Measurements from ENCODE around the gene DSCAM.

The DSCAM gene

DNA sequence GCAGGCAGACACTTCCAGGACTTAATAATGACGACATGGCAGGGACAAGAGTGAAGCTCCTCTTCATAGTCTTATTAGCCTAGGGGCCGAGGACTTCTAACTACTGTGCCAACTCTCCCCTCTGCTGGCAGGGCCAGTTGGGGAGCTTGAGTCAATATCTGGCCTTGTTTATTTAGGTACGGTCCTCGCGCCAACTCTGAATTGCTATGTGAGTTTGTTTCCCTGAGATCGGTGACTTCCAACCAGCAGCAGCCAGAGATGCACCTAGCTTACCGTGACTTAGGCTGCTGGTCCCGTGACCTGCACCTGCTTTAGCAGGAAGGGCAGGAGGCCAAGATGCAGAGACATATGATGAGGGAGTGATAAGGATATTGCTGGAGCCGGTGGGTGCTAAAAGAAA, 528.6 kb downstream of the DSCAM start:
- TF ChIP-seq, protein P1, sequence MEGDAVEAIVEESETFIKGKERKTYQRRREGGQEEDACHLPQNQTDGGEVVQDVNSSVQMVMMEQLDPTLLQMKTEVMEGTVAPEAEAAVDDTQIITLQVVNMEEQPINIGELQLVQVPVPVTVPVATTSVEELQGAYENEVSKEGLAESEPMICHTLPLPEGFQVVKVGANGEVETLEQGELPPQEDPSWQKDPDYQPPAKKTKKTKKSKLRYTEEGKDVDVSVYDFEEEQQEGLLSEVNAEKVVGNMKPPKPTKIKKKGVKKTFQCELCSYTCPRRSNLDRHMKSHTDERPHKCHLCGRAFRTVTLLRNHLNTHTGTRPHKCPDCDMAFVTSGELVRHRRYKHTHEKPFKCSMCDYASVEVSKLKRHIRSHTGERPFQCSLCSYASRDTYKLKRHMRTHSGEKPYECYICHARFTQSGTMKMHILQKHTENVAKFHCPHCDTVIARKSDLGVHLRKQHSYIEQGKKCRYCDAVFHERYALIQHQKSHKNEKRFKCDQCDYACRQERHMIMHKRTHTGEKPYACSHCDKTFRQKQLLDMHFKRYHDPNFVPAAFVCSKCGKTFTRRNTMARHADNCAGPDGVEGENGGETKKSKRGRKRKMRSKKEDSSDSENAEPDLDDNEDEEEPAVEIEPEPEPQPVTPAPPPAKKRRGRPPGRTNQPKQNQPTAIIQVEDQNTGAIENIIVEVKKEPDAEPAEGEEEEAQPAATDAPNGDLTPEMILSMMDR (IDR thresholded peaks at IDR 0.05; ENCODE audit: low read depth, low read length, missing control alignments), result no peak
- no peak for DNase-seq (ENCODE audit: extremely low read depth, low read depth)
- no peak overlapping the region for H3K4me3 ChIP-seq (replicated peaks; ENCODE audit: low read depth, low read length)

DNA sequence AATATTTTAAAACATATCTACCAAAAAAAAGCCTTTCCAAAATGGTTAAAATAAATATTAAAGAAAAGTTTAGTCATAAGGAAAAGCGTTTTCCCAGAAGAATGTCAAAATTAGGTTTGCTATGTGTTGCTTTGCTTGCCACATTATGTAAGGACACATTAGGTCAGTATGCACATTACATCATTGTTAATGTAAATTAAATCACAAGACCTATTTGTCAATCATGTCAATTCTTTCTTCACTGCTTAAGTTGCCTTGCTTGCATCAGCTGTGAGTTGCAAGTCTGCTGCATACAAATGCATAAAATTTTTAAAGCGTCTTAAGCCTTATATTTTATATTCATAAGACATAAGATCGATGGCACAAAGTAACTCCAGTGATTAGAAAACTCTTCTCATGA, 530.9 kb downstream of the DSCAM start:
- TF ChIP-seq, protein P1 (IDR thresholded peaks at IDR 0.05; ENCODE audit: low read depth, low read length, missing control alignments), result no peak
- no peak for DNase-seq (ENCODE audit: extremely low read depth, low read depth)
- no peak overlapping the region for H3K4me3 ChIP-seq (replicated peaks; ENCODE audit: low read depth, low read length)

DNA sequence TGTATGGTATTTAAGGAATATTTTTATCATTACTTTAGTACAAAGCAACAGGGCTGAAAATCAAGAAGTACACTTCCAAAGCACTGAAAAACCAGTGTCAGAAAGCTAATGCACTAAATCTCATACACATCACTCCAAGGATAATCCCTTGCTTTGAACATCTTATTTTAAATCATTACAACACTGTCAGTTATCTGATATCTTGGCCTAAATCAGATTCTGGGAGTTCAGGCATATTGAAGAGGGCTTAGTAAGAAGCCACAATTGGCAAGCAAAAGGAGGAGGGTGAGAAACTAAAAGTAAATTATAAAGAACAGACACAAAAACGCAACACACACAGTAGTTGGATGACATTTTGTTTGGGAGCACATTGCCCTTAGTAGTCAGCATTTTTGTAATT, 531.3 kb downstream of the DSCAM start:
- TF ChIP-seq, protein P1 (IDR thresholded peaks at IDR 0.05; ENCODE audit: low read depth, low read length, missing control alignments), result no peak
- H3K4me3 ChIP-seq (replicated peaks; ENCODE audit: low read depth, low read length), result no peak overlapping the region
- no peak for DNase-seq (ENCODE audit: extremely low read depth, low read depth)

DNA sequence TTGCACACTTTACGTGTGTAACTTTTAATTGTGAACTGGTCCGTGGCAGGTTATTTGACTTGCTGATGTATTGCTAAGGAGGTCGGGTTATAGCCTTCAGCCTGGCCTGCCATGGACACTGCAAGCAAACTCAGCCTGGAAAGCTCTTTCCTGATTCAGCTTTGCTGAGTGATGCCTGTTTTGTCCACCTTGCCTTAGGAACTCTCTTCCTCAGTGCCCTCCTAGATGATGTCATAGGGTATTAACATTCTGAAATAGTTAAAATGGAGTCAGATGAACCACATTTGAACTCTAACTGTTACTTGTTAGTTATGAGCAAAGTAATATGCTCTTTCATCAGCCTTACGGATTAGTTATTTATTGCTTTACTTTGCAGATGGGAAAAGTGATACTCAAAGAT, 533.7 kb downstream of the DSCAM start:
- TF ChIP-seq, protein P1 (IDR thresholded peaks at IDR 0.05; ENCODE audit: low read depth, low read length, missing control alignments), result no peak
- DNase-seq (ENCODE audit: extremely low read depth, low read depth), result no peak
- H3K4me3 ChIP-seq (replicated peaks; ENCODE audit: low read depth, low read length), result no peak overlapping the region

DNA sequence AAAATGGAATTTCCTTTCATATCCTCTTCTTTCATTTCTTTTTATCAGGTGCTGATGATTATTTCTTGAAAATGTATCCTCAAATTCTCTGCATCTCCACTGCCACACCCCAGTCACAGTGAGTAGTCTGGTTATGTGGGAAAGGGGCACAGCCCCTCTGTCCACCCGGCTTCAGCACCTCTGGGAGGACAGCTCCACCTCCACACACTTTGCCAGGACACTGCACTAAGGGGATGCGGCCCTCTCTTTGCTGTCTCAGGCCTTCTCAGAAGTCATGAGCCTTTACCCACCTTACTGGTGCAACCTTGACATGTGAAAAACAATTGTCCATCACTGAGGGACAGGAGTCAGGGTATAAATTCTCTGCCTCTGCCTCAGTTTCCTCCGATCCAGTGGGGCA, 546.7 kb downstream of the DSCAM start:
- H3K4me3 ChIP-seq (replicated peaks; ENCODE audit: low read depth, low read length), result no peak overlapping the region
- TF ChIP-seq, protein P1 (IDR thresholded peaks at IDR 0.05; ENCODE audit: low read depth, low read length, missing control alignments), result no peak
- no peak for DNase-seq (ENCODE audit: extremely low read depth, low read depth)

DNA sequence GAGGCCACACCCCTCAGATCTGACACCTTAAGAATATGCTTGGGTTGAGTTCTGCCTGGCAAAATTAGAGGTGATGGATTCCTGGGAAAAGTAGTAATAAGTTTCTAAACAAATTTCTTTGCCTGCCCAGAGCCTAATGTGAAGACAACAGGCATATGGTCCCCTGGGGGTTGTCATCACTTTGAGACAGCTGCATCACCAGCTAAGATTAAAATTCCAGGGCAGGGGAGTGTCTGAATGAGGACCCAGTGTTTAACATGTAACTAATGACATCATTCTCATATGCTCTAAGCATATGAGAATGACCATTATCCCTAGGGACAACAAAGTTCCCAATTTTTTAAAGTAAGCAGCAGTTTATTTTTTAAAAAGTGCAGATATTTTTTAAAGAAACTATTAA, 547.5 kb downstream of the DSCAM start:
- TF ChIP-seq, protein P1 (IDR thresholded peaks at IDR 0.05; ENCODE audit: low read depth, low read length, missing control alignments), result no peak
- H3K4me3 ChIP-seq (replicated peaks; ENCODE audit: low read depth, low read length), result no peak overlapping the region
- DNase-seq (ENCODE audit: extremely low read depth, low read depth), result no peak

DNA sequence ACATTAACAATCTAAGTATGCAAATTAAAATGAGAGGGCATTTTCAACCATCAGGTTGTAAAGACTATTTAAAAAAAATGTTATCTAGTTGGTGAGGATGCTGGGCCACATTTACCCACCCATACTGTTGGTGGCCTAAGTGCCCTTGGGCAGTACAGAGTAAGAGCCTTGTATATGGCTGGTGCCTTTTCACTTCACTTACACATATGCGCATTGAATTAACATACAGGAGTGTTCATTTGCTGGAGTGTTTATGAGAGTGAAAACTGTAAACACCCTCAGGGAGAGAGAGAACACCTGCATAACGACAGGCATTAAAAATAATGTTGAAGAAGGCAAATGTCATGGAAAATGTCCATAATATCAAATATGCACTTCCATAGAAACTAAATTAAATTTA, 552.6 kb downstream of the DSCAM start:
- no peak overlapping the region for H3K4me3 ChIP-seq (replicated peaks; ENCODE audit: low read depth, low read length)
- no peak for DNase-seq (ENCODE audit: extremely low read depth, low read depth)
- TF ChIP-seq, protein P1 (IDR thresholded peaks at IDR 0.05; ENCODE audit: low read depth, low read length, missing control alignments), result no peak
